ENCODE measurements around the gene ERN1. TPM values are rescaled to one million over a fixed set of nuclear protein-coding genes. Genes with fewer than 3 reads are reported as not detected.

ERN1 gene
- total and polyA plus RNA-seq, 2 of the 13 experiments (the other 11 are each of a cell fraction or from before 2014, with no cell fraction given), result 6.0 to 12.7 TPM

DNA sequence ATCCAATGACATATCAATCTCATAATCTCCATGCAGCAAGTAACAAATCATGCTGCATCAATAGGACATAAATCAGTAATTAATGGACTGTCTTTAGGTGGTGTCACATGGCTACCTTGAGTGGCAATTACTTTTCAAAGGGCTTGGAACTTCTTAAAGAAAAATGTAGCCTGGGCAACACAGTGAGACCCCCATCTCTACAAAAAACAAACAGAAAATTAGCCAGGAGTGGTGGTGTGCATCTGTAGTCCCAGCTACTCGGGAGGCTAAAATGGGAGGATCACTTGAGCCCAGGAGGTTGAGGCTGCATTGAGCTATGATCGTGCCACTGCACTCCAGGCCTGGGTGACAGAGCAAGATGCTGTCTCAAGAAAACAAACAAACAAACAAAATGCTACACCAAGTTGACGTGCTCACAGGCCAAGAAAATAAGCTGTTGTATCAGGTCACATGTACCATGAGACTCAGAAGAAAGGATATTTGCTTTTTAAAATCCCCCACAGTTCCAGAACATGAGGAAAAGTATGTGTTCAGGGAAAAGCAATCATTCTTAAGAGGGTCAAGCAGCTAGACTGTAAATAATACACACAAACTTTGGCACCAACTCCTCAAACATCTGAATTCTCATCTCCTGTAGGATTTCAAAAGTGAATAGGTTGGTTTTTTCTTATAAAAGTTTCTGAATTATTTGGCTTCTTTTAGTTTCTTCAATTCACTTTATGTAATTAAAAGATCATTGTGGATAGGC, 23.8 kb upstream of the ERN1 start:
- Histone ChIP-seq H4K20me1 (ENCODE audit: insufficient read depth, low read length) (no peaks in the 10 kb centered on the region), H2AFZ (ENCODE audit: low read length) (no peak overlapping the region), H3K9me3 (ENCODE audit: low read length) (no peaks in the 10 kb centered on the region), H3K4me1 (ENCODE audit: insufficient read depth, low read length) (peaks cover 95% of the 10 kb centered on the region), H3K9ac (ENCODE audit: insufficient read depth, low read depth, low read length) (no peak overlapping the region), H3K27ac (ENCODE audit: extremely low read length, insufficient read depth, low read length) (no peak overlapping the region), H3K4me3 (replicated peaks in 1 of 3; ENCODE audit: insufficient read depth in 1 of 3, low read depth in 2 of 3, low read length in 3 of 3) (no peak overlapping the region), H3K27me3 (ENCODE audit: control insufficient read depth in 1 of 2, insufficient read depth in 2 of 2, low read length in 2 of 2) (no peaks in the 10 kb centered on the region), H3K4me2 (ENCODE audit: low read depth, low read length) (no peak overlapping the region), H3K36me3 (replicated peaks in 1 of 2; ENCODE audit: control insufficient read depth in 1 of 2, insufficient read depth in 2 of 2, low read length in 2 of 2) (peaks cover 3 to 22% of the 10 kb centered on the region in 2 experiments), H3K79me2 (ENCODE audit: insufficient read depth, low read length) (no peaks in the 10 kb centered on the region)
- ChIA-PET POLR2A (interaction anchor here (1.6 to 4.4 kb wide), 3 partner anchors 7 to 62 kb away, joined by 3 to 103 read pairs (median 31); no protein-coding TSS in a partner anchor), CTCF (ENCODE audit: low intra/inter-chr PET ratio, low total read pairs) (no interaction called here)
- intact Hi-C loops (cut with micrococcal nuclease; ENCODE audit: unreplicated experiment) (loop anchor here (10.0 kb wide), 1 partner anchor 341 kb away; the partner anchor contains the start of gene POLG2), in situ Hi-C loops (cut with HindIII; ENCODE audit: extremely low pct_ligation_motif_present, low pct_unique_long_range_greater_than_20kb) (no loop called here)
- DNase-seq (ENCODE audit: low spot score) (no peak), FAIRE-seq (no peak), ATAC-seq (no peak)
- WGBS (ENCODE audit: low lambda C conversion rate), result 94% methylated on average over 3 of the region's 3 CpGs
- TF ChIP-seq, protein P1, sequence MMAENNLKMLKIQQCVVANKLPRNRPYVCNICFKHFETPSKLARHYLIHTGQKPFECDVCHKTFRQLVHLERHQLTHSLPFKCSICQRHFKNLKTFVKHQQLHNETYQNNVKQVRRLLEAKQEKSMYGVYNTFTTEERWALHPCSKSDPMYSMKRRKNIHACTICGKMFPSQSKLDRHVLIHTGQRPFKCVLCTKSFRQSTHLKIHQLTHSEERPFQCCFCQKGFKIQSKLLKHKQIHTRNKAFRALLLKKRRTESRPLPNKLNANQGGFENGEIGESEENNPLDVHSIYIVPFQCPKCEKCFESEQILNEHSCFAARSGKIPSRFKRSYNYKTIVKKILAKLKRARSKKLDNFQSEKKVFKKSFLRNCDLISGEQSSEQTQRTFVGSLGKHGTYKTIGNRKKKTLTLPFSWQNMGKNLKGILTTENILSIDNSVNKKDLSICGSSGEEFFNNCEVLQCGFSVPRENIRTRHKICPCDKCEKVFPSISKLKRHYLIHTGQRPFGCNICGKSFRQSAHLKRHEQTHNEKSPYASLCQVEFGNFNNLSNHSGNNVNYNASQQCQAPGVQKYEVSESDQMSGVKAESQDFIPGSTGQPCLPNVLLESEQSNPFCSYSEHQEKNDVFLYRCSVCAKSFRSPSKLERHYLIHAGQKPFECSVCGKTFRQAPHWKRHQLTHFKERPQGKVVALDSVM (CRISPR knock-in tag; IDR thresholded peaks at IDR 0.05), result peak; percentile 38; the same call in 1 of the 2 replicates
- peak; percentile 66 for TF ChIP-seq ZNF121 (CRISPR knock-in tag; IDR thresholded peaks at IDR 0.05)
- TF ChIP-seq, protein P2, sequence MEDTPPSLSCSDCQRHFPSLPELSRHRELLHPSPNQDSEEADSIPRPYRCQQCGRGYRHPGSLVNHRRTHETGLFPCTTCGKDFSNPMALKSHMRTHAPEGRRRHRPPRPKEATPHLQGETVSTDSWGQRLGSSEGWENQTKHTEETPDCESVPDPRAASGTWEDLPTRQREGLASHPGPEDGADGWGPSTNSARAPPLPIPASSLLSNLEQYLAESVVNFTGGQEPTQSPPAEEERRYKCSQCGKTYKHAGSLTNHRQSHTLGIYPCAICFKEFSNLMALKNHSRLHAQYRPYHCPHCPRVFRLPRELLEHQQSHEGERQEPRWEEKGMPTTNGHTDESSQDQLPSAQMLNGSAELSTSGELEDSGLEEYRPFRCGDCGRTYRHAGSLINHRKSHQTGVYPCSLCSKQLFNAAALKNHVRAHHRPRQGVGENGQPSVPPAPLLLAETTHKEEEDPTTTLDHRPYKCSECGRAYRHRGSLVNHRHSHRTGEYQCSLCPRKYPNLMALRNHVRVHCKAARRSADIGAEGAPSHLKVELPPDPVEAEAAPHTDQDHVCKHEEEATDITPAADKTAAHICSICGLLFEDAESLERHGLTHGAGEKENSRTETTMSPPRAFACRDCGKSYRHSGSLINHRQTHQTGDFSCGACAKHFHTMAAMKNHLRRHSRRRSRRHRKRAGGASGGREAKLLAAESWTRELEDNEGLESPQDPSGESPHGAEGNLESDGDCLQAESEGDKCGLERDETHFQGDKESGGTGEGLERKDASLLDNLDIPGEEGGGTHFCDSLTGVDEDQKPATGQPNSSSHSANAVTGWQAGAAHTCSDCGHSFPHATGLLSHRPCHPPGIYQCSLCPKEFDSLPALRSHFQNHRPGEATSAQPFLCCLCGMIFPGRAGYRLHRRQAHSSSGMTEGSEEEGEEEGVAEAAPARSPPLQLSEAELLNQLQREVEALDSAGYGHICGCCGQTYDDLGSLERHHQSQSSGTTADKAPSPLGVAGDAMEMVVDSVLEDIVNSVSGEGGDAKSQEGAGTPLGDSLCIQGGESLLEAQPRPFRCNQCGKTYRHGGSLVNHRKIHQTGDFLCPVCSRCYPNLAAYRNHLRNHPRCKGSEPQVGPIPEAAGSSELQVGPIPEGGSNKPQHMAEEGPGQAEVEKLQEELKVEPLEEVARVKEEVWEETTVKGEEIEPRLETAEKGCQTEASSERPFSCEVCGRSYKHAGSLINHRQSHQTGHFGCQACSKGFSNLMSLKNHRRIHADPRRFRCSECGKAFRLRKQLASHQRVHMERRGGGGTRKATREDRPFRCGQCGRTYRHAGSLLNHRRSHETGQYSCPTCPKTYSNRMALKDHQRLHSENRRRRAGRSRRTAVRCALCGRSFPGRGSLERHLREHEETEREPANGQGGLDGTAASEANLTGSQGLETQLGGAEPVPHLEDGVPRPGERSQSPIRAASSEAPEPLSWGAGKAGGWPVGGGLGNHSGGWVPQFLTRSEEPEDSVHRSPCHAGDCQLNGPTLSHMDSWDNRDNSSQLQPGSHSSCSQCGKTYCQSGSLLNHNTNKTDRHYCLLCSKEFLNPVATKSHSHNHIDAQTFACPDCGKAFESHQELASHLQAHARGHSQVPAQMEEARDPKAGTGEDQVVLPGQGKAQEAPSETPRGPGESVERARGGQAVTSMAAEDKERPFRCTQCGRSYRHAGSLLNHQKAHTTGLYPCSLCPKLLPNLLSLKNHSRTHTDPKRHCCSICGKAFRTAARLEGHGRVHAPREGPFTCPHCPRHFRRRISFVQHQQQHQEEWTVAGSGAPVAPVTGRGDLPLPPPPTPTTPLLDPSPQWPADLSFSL (CRISPR knock-in tag; IDR thresholded peaks at IDR 0.05), result no peak
- BruUV-seq (replicated peaks), result no TSS peak

Measured in HepG2 (cell line).